GM12864 (cell line): ENCODE results near the gene HSD17B4.

Source experiments
- DNase-seq: peaks from one replicate; pipeline ENCODE4 v3.0.0-alpha.2; 2011; ENCODE audit warnings: low read depth
- H3K4me3 ChIP-seq: 2 replicates; pipeline ENCODE4 v1.5.1; 2011; ENCODE audit warnings: mild to moderate bottlenecking, low read depth, low read length, control low read depth
- TF ChIP-seq, protein P1 (sequence below): IDR thresholded peaks from 2 replicates; pipeline ENCODE4 v1.5.1; 2011; ENCODE audit warnings: low read depth, mild to moderate bottlenecking, moderate library complexity, low read length, control low read depth, inconsistent platforms; ENCODE audit errors: missing control alignments

Gene HSD17B4

DNA sequence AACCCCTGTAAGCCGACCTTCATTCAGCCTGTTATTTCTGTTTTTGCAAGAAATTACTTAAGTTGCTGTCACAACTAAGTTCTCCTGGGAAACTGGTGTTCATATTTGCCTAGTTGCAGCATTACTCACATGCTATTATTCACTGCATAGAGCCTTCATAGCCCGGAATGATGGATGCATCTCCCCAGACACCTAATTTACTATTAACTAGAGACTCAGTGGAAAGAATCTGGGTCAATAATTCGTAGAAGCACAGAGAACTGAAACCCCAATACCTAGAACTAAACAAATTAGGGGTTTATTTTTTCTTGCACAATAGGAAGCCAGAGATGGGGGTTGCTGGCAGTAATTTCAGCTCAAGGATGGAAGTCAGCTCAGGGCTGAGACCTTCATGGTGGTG is 131.4 kb downstream of the HSD17B4 start:
- DNase-seq: no peak
- H3K4me3 ChIP-seq: no peak overlapping the region
- TF ChIP-seq, protein P1, sequence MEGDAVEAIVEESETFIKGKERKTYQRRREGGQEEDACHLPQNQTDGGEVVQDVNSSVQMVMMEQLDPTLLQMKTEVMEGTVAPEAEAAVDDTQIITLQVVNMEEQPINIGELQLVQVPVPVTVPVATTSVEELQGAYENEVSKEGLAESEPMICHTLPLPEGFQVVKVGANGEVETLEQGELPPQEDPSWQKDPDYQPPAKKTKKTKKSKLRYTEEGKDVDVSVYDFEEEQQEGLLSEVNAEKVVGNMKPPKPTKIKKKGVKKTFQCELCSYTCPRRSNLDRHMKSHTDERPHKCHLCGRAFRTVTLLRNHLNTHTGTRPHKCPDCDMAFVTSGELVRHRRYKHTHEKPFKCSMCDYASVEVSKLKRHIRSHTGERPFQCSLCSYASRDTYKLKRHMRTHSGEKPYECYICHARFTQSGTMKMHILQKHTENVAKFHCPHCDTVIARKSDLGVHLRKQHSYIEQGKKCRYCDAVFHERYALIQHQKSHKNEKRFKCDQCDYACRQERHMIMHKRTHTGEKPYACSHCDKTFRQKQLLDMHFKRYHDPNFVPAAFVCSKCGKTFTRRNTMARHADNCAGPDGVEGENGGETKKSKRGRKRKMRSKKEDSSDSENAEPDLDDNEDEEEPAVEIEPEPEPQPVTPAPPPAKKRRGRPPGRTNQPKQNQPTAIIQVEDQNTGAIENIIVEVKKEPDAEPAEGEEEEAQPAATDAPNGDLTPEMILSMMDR: no peak
